ENCODE results near the gene PRELID3B. TPM values are rescaled to one million over a fixed set of nuclear protein-coding genes. Genes with fewer than 3 reads are reported as not detected.
A peak's percentile ranks its signal among the peaks of the same experiment; 100 is the strongest.
"Not testable (repeated sequence)": the region's sequence is repeated elsewhere in the genome, so short reads cannot be mapped to it uniquely, and the experiment has no call there.

Gene PRELID3B
- total RNA-seq, 2 experiments from 2014 or later, result 66.4 to 82.5 TPM

DNA sequence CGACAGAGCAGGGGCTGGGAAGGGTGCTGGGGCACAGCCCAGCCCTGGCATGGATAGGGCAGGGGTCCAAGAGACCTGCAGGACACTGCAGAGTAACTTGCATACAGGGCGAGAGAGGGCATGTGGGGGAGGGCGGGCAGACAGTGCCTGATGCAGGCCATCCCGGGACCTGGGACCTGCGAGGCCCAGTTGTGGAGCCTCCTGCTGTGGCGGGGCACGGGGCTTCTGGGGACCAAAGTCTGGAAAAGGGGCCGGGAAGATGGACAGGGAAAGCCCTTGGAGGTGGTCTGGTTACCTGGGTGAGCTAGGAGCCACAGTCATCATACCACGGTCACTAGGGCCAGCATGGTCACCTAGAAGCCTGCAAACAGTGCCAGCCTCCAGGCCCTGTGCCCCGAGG lies 23.8 kb downstream of the PRELID3B start:
- Mint-ChIP-seq H3K36me3 (ENCODE audit: low read depth) (peaks cover 14% of the 10 kb centered on the region), H3K4me1 (peaks cover 32% of the 10 kb centered on the region), H3K27ac (peak overlapping the region; percentile 27), H3K27me3 (no peaks in the 10 kb centered on the region), H3K4me3 (no peak overlapping the region), H3K9me3 (no peaks in the 10 kb centered on the region)
- no peak for DNase-seq
- POLR2A ChIA-PET, result interaction anchor here (0.5 kb wide), 1 partner anchor 13 kb away, joined by 4 read pairs; no protein-coding TSS in a partner anchor
- CTCF ChIA-PET, result interaction anchor here (0.7 to 1.5 kb wide), 3 partner anchors 10 to 782 kb away, joined by 3 to 7 read pairs (median 3); no protein-coding TSS in a partner anchor

DNA sequence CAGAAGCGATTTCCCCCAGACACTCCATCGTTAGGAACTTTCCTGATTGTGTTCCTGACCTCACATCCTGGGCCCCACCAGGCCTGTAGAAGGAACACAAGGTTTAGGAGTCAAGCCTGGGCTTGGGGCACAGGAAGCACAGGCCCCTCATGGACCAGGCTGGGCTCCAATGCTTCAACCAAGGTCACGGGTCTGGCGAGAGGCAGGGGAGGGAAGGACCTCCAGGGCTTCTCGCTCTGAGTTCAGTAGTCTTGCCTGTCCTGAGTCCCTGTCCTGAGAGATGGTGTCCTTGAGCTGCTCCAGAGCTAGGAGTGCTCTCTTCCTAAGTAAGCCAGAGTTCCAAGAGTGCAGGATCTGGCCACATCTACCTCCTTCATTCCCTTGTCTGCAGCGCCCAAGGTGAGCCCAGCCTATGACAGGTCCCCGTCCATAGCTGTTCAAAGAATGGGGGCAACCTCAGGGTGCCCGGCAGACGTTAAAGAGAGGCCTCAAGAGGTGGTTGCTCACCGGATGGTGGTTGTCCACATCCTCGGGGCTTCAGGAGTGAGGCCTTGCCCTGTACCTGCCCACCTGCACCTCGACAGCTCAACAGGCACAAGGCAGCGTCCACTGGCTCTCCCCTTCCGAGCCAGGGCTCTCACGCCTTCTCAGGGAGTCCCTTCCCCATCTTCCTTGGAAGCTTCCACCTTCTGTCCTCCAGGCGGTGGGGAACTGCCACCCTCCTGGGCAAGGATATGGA lies 24.9 kb downstream of the PRELID3B start:
- DNase-seq, result no peak
- no peaks in the 10 kb centered on the region for H3K27me3 Mint-ChIP-seq
- H3K4me3 Mint-ChIP-seq, result no peak overlapping the region
- peaks cover 5% of the 10 kb centered on the region for H3K36me3 Mint-ChIP-seq (ENCODE audit: low read depth)
- peak overlapping the region; percentile 54 for H3K27ac Mint-ChIP-seq
- no peaks in the 10 kb centered on the region for H3K9me3 Mint-ChIP-seq
- H3K4me1 Mint-ChIP-seq, result peaks cover 42% of the 10 kb centered on the region
- POLR2A ChIA-PET, result no interaction called here
- CTCF ChIA-PET, result interaction anchor here (0.6 to 1.2 kb wide), 5 partner anchors 11 to 193 kb away, joined by 3 to 4 read pairs (median 3); no protein-coding TSS in a partner anchor

DNA sequence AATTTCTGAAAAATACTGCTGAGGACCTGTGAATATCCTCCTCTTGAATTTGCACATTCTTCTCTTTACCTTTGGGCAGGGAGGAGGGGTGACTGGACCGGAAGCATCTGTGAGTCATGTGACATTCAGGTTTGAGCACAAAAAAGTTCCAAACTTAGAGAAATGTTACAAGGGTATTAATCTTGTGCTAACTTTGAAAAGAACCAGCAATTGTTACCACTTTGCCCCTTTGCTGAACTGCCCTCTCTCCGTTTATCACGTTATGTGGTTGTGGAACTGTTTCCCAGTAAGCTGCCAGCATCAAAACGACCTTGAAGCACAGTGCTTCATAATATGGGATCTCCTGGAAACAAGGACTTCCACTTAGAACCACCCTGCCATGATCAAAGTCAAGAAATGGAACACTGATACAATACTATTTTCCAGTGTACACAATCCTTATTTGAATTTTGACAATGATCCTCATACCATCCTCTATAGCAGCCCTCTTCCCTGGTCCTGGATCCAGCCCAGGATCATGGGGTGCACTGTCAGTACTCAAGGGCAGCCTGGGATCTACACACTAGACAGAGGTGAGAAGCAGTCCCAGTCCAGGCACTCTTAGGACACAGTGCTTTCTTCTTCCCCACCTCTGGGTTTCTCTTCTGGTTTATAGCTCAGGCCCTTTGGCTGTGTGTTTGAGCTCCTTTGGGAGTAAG lies 25.6 kb downstream of the PRELID3B start:
- H3K4me3 Mint-ChIP-seq, result no peak overlapping the region
- H3K27ac Mint-ChIP-seq, result peak overlapping the region; percentile 54
- CTCF ChIA-PET, result interaction anchor here (0.8 to 1.0 kb wide), 2 partner anchors 11 to 20 kb away, joined by 3 read pairs; no protein-coding TSS in a partner anchor
- peaks cover 49% of the 10 kb centered on the region for H3K4me1 Mint-ChIP-seq
- POLR2A ChIA-PET, result no interaction called here
- no peaks in the 10 kb centered on the region for H3K27me3 Mint-ChIP-seq
- H3K9me3 Mint-ChIP-seq, result no peaks in the 10 kb centered on the region
- no peaks in the 10 kb centered on the region for H3K36me3 Mint-ChIP-seq (ENCODE audit: low read depth)
- DNase-seq, result peak; percentile 30

DNA sequence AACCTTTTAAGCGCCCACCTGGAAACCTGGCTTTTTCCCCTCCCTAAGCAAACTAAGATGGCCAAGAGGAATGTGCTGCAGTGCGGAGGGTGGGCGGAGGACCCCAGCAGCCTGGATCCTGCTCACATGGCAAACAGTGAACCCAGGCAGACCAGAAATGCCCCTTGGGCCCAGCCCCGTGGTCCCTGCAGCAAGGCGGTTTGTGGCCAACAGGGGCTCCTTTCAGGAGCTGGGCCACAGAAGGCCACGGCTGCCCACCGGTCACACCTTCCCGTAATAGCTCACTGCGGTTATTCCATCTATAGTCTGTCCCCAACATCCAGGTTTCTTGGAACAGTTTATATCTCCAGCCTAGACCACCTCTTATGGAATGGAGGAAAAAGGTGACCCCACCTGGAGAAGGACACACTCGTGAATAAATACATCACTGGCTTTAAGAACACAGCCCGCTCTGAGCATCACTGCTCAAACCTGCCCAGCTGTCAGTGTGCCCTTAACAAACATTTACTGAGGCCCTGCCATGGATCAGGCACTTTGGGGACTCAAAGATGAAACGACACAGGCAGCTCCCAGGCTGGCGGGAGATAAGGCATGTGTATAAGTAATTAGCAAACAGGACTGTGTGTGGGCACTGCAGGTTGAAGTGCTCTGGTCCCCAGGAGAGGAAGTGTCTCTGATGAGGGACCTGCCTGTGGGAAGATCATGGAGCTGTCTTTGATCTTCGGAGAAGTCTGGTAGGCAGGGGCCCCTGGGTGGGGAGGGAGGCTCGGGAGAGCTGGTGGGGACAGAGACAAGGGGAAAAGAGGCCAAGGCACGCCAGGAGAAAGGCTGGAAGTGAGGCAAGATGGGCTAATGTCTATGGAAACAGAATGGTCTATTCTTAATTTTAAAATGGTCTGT lies 26.5 kb downstream of the PRELID3B start:
- H3K4me3 Mint-ChIP-seq, result no peak overlapping the region
- CTCF ChIA-PET, result interaction anchor here (2.3 to 2.6 kb wide), 2 partner anchors 8 to 11 kb away, joined by 8 to 10 read pairs; no protein-coding TSS in a partner anchor

DNA sequence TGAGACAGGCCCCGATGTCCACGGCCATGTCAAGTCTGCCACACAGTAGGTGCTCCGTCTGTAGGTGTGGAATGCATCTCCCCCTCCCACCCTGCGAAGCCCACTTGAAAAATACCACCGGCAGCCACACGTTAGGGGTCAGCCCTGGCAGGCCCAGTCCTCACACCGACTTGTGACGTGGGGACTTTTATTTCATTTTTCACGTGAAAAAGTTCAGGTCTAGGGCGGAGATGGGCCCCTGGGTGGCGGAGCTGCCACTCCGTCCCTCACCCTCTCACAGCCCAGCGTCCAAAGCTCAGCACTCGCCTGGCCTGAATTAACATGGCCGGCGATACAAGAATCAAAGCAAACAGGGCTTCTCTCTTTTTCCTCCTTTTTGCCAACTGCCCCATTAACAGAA lies 27.2 kb downstream of the PRELID3B start:
- POLR2A ChIA-PET, result no interaction called here
- CTCF ChIA-PET, result interaction anchor here (2.3 to 2.6 kb wide), 2 partner anchors 9 to 10 kb away, joined by 8 to 10 read pairs; no protein-coding TSS in a partner anchor
- H3K9me3 Mint-ChIP-seq, result no peaks in the 10 kb centered on the region

More for the DNA sequence above, 26.5 kb downstream of the PRELID3B start:
- Mint-ChIP-seq H3K27me3 (no peaks in the 10 kb centered on the region), H3K9me3 (no peaks in the 10 kb centered on the region), H3K36me3 (ENCODE audit: low read depth) (no peaks in the 10 kb centered on the region), H3K27ac (no peak overlapping the region), H3K4me1 (peaks cover 58% of the 10 kb centered on the region)
- no peak for DNase-seq
- POLR2A ChIA-PET, result no interaction called here

DNA sequence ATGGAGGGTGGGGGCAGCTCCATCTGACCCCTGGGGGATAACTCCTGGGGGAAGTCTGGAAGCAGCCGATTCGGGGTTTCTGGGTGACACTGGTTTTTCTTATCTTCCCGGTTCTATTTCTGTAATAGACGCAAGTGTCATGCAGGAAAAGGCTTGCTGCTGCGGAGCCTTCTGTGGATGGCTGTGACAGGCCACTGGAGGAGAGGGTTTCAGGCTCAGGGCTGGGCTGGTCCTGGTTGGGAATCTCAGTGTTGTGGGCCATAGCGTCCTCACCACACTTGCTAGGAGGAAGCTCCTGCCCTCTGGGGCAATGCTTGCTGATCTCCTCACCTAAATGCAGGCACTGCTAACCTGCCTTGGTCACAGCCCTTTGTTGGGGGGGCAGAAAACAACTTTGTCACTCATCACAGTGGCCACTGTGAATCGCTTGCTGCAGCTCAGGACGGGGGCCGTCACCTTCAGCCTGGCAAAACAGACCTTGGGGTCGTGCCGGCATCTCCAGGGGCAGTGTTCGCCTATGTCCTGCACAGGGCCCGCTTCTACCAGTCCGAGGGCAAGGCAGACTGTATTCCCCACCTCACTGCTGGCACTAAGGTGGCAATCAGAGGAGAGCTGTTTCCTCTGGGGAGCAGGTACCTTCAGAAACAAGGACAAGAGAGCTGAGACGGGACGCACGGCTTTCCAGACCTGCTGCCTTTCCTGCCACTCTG lies 27.8 kb downstream of the PRELID3B start:
- Mint-ChIP-seq H3K9me3 (no peaks in the 10 kb centered on the region), H3K4me3 (no peak overlapping the region), H3K36me3 (ENCODE audit: low read depth) (no peaks in the 10 kb centered on the region), H3K4me1 (peaks cover 67% of the 10 kb centered on the region), H3K27me3 (no peaks in the 10 kb centered on the region), H3K27ac (peak overlapping the region; percentile 34)
- POLR2A ChIA-PET, result no interaction called here
- CTCF ChIA-PET, result interaction anchor here (2.3 to 2.6 kb wide), 2 partner anchors 9 to 10 kb away, joined by 8 to 10 read pairs; no protein-coding TSS in a partner anchor
- DNase-seq, result no peak

More for the DNA sequence above, 27.2 kb downstream of the PRELID3B start:
- no peak for DNase-seq
- Mint-ChIP-seq H3K36me3 (ENCODE audit: low read depth) (no peaks in the 10 kb centered on the region), H3K27me3 (no peaks in the 10 kb centered on the region), H3K4me1 (peaks cover 64% of the 10 kb centered on the region), H3K4me3 (no peak overlapping the region), H3K27ac (no peak overlapping the region)

DNA sequence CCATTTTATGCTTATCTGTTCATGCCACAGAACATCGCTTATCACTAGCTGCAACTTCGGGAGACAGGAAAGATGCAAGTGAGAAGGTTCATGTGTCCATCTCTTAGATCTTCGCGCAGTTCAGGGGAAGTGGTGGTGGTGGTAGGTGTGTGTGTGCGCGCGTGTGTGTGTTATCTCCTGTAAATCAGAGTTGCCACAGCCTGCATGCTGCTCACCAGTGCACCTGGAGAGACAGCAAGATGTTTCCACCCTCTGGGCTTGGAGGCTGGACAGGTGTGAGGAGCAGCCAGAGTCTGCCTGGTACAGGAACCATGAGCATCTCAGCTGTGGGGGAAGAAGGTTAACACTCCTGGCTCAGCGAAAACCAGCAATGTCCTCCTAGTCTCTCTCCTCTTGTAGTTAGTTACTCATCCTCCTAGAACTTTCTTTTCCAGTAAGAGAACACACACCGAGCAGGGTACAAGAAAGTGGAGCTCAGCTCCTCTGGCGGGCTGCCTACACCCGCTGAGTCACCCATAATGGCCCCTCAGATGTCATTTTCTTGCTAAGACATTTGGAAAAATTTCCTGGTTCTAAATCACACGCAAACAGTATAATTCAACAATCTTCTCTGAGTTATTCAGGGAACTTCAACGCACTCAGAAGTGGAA lies 28.5 kb downstream of the PRELID3B start:
- peak; percentile 60 for DNase-seq
- H3K4me1 Mint-ChIP-seq, result peaks cover 67% of the 10 kb centered on the region
- no peaks in the 10 kb centered on the region for H3K9me3 Mint-ChIP-seq
- CTCF ChIA-PET, result interaction anchor here (2.3 to 2.6 kb wide), 2 partner anchors 9 to 10 kb away, joined by 8 to 10 read pairs; no protein-coding TSS in a partner anchor
- H3K4me3 Mint-ChIP-seq, result no peak overlapping the region
- peak overlapping the region; percentile 34 for H3K27ac Mint-ChIP-seq
- no peaks in the 10 kb centered on the region for H3K36me3 Mint-ChIP-seq (ENCODE audit: low read depth)
- POLR2A ChIA-PET, result no interaction called here
- H3K27me3 Mint-ChIP-seq, result no peaks in the 10 kb centered on the region

DNA sequence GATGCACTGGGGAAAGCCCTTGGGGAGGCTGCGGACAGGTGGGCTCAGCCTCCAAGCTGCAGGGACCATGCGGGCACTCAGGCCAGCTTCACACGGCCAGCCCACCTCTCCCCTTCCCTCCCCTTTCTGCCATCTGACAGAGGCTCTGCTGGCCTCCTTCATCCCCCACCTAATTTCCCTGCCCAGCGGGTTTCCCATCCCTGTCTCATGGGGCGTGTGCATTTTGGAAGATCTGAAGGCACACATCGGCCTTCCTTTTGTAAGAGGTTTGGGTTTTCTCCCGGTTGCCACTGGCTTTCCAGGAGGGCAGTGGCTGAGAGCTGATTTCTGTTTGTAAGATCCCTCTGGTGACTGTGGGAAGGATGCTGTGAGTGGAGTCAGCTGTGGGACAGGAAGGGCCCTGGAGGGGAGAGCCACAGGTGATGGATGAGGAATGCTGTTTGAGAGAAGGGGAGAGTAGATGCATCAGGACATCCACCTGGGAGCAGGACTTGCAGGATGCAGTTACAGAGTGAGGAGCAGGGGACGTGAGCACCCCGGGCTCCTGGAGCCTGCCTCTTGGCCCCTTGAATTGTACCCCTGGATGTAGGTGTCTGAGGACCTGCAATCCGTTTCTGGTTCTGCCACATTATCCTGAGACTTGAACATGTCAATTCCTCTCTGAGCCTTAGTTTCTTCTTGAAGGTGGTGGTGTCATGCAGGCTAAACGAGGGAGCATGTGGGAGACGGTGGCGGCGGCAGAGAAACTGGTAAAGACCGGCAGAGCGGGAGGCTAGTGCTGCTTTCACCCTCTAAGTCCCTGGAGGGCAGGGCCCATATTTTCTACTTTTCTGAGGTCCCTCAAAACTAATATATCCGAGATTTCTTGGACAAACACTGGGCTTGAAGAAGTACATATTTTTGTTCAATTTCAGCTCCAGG lies 29.3 kb downstream of the PRELID3B start:
- Mint-ChIP-seq H3K4me3 (no peak overlapping the region), H3K36me3 (ENCODE audit: low read depth) (no peaks in the 10 kb centered on the region), H3K9me3 (no peaks in the 10 kb centered on the region), H3K27me3 (no peaks in the 10 kb centered on the region), H3K4me1 (peaks cover 67% of the 10 kb centered on the region), H3K27ac (no peak overlapping the region)
- POLR2A ChIA-PET, result no interaction called here
- DNase-seq, result no peak
- CTCF ChIA-PET, result interaction anchor here (2.6 kb wide), 1 partner anchor 8 kb away, joined by 10 read pairs; no protein-coding TSS in a partner anchor

DNA sequence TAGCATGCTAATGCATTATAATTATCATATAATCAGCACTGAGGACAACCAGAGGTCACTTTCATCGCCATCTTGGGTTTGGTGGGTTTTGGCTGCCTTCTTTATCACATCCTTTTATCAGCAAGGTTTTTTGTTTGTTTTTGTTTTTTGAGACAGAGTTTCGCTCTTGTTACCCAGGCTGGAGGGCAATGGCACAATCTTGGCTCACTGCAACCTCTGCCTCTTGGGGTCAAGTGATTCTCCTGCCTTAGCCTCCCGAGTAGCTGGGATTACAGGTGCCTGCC lies 30.8 kb downstream of the PRELID3B start:
- CTCF ChIA-PET, result interaction anchor here (0.6 kb wide), 1 partner anchor 812 kb away, joined by 3 read pairs; no protein-coding TSS in a partner anchor
- POLR2A ChIA-PET; H3K27me3 Mint-ChIP-seq; H3K9me3 Mint-ChIP-seq; H3K4me3 Mint-ChIP-seq; H3K36me3 Mint-ChIP-seq (ENCODE audit: low read depth); DNase-seq; H3K27ac Mint-ChIP-seq: not testable (repeated sequence)
- H3K4me1 Mint-ChIP-seq, result peaks cover 56% of the 10 kb centered on the region

DNA sequence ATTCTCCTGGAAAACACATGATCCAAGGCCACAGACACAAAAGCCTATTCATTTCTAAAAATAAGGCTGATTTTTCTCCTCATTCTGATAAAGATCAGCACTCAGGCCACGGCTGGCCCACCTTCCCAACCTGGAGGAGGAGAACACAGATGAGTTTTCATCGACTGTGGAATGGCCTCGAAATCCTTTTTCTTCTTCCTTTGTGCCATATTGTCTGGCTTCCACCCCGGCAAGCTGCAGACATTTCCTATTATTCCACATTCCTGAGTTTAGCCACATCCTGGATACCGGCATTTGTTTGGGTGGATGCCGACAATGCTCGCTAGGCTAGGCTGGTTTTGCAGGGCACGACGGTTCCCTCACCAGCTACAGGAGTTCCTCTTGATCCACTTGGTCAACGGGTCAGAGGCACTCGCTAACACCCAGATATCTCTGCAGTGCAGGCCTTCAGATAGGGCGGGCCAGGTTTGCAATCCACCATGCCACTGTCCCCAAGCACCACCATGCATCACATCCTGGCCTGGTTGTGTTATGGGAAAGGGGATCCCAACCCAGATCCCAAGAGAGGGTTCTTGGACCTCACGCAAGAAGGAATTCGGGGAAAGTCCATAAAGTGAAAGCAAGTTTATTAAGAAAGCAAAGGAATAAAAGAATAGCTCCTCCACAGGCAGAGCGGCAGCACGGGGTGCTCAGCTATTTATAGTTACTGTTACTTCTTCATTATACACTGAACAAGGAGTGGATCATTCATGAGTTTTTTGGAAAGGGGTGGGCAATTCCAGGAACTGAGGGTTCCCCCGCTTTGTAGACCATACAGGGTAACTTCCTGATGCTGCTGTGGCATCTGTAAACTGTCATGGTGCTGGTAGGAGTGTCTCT lies 31.4 kb downstream of the PRELID3B start:
- Mint-ChIP-seq H3K4me3 (no peak overlapping the region), H3K36me3 (ENCODE audit: low read depth) (no peaks in the 10 kb centered on the region), H3K9me3 (no peaks in the 10 kb centered on the region), H3K4me1 (peaks cover 50% of the 10 kb centered on the region), H3K27ac (peak overlapping the region; percentile 61), H3K27me3 (no peaks in the 10 kb centered on the region)
- CTCF ChIA-PET, result interaction anchor here (0.6 to 0.9 kb wide), 2 partner anchors 28 to 811 kb away, joined by 3 to 4 read pairs; no protein-coding TSS in a partner anchor
- POLR2A ChIA-PET, result no interaction called here
- peak; percentile 47 for DNase-seq

Data from activated CD4-positive, alpha-beta T cell treated with anti-CD3 and anti-CD28 coated beads, Interleukin-2, amount 10 ng/mL, durations not matched to agents 7 days and 5 days (primary cell).